Embryonic facial prominence (tissue), 1 donor: ENCODE measurements around the gene FHOD3.
"Not testable (repeated sequence)": the region's sequence is repeated elsewhere in the genome, so short reads cannot be mapped to it uniquely, and the experiment has no call there.

Experiments
- DNase-seq: peaks from one replicate; pipeline ENCODE4 v3.0.0-alpha.2; 2016; ENCODE audit errors: extremely low spot score

The FHOD3 gene

GRCh38 chr18:36547544-36547943 lies 250.0 kb downstream of the FHOD3 start:
- no peak for DNase-seq

GRCh38 chr18:36551274-36551673 lies 253.8 kb downstream of the FHOD3 start:
- not testable (repeated sequence) for DNase-seq

- no peak for DNase-seq
Observed at GRCh38 chr18:36558234-36558633, 260.7 kb downstream of the FHOD3 start.

- no peak for DNase-seq
Observed at GRCh38 chr18:36559149-36559857, 261.8 kb downstream of the FHOD3 start.

GRCh38 chr18:36560187-36560586 lies 262.7 kb downstream of the FHOD3 start:
- no peak for DNase-seq

GRCh38 chr18:36561046-36561445 lies 263.5 kb downstream of the FHOD3 start:
- DNase-seq = no peak

GRCh38 chr18:36564841-36565240 lies 267.3 kb downstream of the FHOD3 start:
- DNase-seq = no peak

- DNase-seq = no peak
Observed at GRCh38 chr18:36567800-36568199, 270.3 kb downstream of the FHOD3 start.

- no peak for DNase-seq
Observed at GRCh38 chr18:36568487-36568886, 271.0 kb downstream of the FHOD3 start.

GRCh38 chr18:36572135-36572856 lies 274.8 kb downstream of the FHOD3 start:
- DNase-seq = no peak

GRCh38 chr18:36576339-36576738 lies 278.8 kb downstream of the FHOD3 start:
- DNase-seq = no peak

GRCh38 chr18:36578871-36579710 lies 281.6 kb downstream of the FHOD3 start:
- DNase-seq = no peak

- no peak for DNase-seq
Observed at GRCh38 chr18:36580266-36580665, 282.8 kb downstream of the FHOD3 start.

- no peak for DNase-seq
Observed at GRCh38 chr18:36580874-36581750, 283.6 kb downstream of the FHOD3 start.

- no peak for DNase-seq
Observed at GRCh38 chr18:36582988-36583745, 285.7 kb downstream of the FHOD3 start.

GRCh38 chr18:36589857-36590543 lies 292.5 kb downstream of the FHOD3 start:
- no peak for DNase-seq

- no peak for DNase-seq
Observed at GRCh38 chr18:36590621-36591580, 293.4 kb downstream of the FHOD3 start.

GRCh38 chr18:36592282-36592681 lies 294.8 kb downstream of the FHOD3 start:
- no peak for DNase-seq

- no peak for DNase-seq
Observed at GRCh38 chr18:36593001-36593400, 295.5 kb downstream of the FHOD3 start.
